ENCODE measurements around the gene NAALADL2. TPM values are rescaled to one million over a fixed set of nuclear protein-coding genes. Genes with fewer than 3 reads are reported as not detected.

NAALADL2 gene
- total RNA-seq, 1 donor from 2014 or later = 11.5 TPM

GRCh38 chr3:175662815-175663214 lies 803.7 kb downstream of the NAALADL2 start:
- Histone ChIP-seq H2AFZ (replicated peaks) (no peak overlapping the region), H3K4me2 (no peak overlapping the region), H3K36me3 (no peaks in the 10 kb centered on the region), H3K9ac (no peak overlapping the region), H3F3A (ENCODE audit: low read depth) (no peaks in the 10 kb centered on the region), H4K20me1 (ENCODE audit: low read depth) (no peaks in the 10 kb centered on the region), H3K79me2 (ENCODE audit: low read depth) (no peaks in the 10 kb centered on the region), H3K27me3 (no peaks in the 10 kb centered on the region), H3K27ac (no peak overlapping the region), H3K4me3 (no peak overlapping the region), H3K9me3 (ENCODE audit: low read depth) (no peaks in the 10 kb centered on the region), H3K4me1 (no peaks in the 10 kb centered on the region)
- Mint-ChIP-seq H3K4me3 (no peak overlapping the region), H3K36me3 (peaks cover 2% of the 10 kb centered on the region), H3K27me3 (ENCODE audit: insufficient read depth, low read depth) (no peaks in the 10 kb centered on the region), H3K27ac (no peak overlapping the region), H3K9me3 (peaks cover 8% of the 10 kb centered on the region), H3K4me1 (peaks cover 2% of the 10 kb centered on the region)
- TF ChIP-seq EZH2 (IDR thresholded peaks at IDR 0.05) (no peak), EZH2phosphoT487 (IDR thresholded peaks at IDR 0.05) (no peak), CTCF (IDR thresholded peaks at IDR 0.05) (no peak)
- DNase-seq (ENCODE audit: low spot score) = no peak

GRCh38 chr3:175664911-175665310 lies 805.8 kb downstream of the NAALADL2 start:
- H3K27me3 ChIP-seq = no peaks in the 10 kb centered on the region
- no peaks in the 10 kb centered on the region for H3K9me3 ChIP-seq (ENCODE audit: low read depth)
- H3K4me1 ChIP-seq = no peaks in the 10 kb centered on the region
- no peak overlapping the region for H3K27ac ChIP-seq
- H3K36me3 ChIP-seq = no peaks in the 10 kb centered on the region
- no peak overlapping the region for H3K27ac Mint-ChIP-seq
- no peaks in the 10 kb centered on the region for H3K79me2 ChIP-seq (ENCODE audit: low read depth)
- no peak overlapping the region for H3K4me2 ChIP-seq
- H3K9ac ChIP-seq = no peak overlapping the region
- no peak overlapping the region for H2AFZ ChIP-seq (replicated peaks)
- DNase-seq (ENCODE audit: low spot score) = no peak
- peaks cover 2% of the 10 kb centered on the region for H3K4me1 Mint-ChIP-seq
- TF ChIP-seq EZH2phosphoT487 (IDR thresholded peaks at IDR 0.05) = no peak
- no peak for TF ChIP-seq EZH2 (IDR thresholded peaks at IDR 0.05)
- TF ChIP-seq CTCF (IDR thresholded peaks at IDR 0.05) = no peak
- no peaks in the 10 kb centered on the region for H4K20me1 ChIP-seq (ENCODE audit: low read depth)
- no peaks in the 10 kb centered on the region for H3K27me3 Mint-ChIP-seq (ENCODE audit: insufficient read depth, low read depth)
- no peak overlapping the region for H3K4me3 ChIP-seq
- H3K9me3 Mint-ChIP-seq = peaks cover 8% of the 10 kb centered on the region
- H3K36me3 Mint-ChIP-seq = no peaks in the 10 kb centered on the region
- no peak overlapping the region for H3K4me3 Mint-ChIP-seq
- H3F3A ChIP-seq (ENCODE audit: low read depth) = no peaks in the 10 kb centered on the region

- no peak overlapping the region for H2AFZ ChIP-seq (replicated peaks)
- H3K4me3 ChIP-seq = no peak overlapping the region
- no peaks in the 10 kb centered on the region for H3K9me3 ChIP-seq (ENCODE audit: low read depth)
- no peak for TF ChIP-seq CTCF (IDR thresholded peaks at IDR 0.05)
- no peak for TF ChIP-seq EZH2 (IDR thresholded peaks at IDR 0.05)
- no peak for TF ChIP-seq EZH2phosphoT487 (IDR thresholded peaks at IDR 0.05)
- no peaks in the 10 kb centered on the region for H3K4me1 ChIP-seq
- no peaks in the 10 kb centered on the region for H4K20me1 ChIP-seq (ENCODE audit: low read depth)
- H3K27ac ChIP-seq = no peak overlapping the region
- Mint-ChIP-seq H3K4me3 (no peak overlapping the region), H3K27ac (no peak overlapping the region), H3K36me3 (no peaks in the 10 kb centered on the region), H3K27me3 (ENCODE audit: insufficient read depth, low read depth) (no peaks in the 10 kb centered on the region), H3K9me3 (no peaks in the 10 kb centered on the region), H3K4me1 (no peaks in the 10 kb centered on the region)
- no peak for DNase-seq (ENCODE audit: low spot score)
- H3K79me2 ChIP-seq (ENCODE audit: low read depth) = no peaks in the 10 kb centered on the region
- H3F3A ChIP-seq (ENCODE audit: low read depth) = peaks cover 6% of the 10 kb centered on the region
- H3K9ac ChIP-seq = no peak overlapping the region
- no peak overlapping the region for H3K4me2 ChIP-seq
- no peaks in the 10 kb centered on the region for H3K36me3 ChIP-seq
- no peaks in the 10 kb centered on the region for H3K27me3 ChIP-seq
These were observed 809.2 kb downstream of the NAALADL2 start for GRCh38 chr3:175668300-175668699.

Data from neural progenitor cell (in vitro differentiated cells).